Fibroblast of lung (primary cell): ENCODE measurements around the gene RXFP1.

Source experiments
- EZH2 ChIP-seq: IDR thresholded peaks from 2 replicates; pipeline ENCODE4 v1.5.1; 2012; ENCODE audit warnings: low read length, control low read depth, mild to moderate bottlenecking; ENCODE audit errors: missing control alignments
- TF ChIP-seq, protein P1 (sequence below), 2 donors: IDR thresholded peaks in 1 of 2; conservative IDR thresholded peaks in 1 of 2; 1 replicate in 1 of 2; 2 replicates in 1 of 2; pipeline ENCODE4 v1.5.1; 2011 to 2012; ENCODE audit warnings: low read length in 2 of 2, control low read depth in 1 of 2, inconsistent platforms in 1 of 2, low read depth in 1 of 2, mild to moderate bottlenecking in 1 of 2

DNA sequence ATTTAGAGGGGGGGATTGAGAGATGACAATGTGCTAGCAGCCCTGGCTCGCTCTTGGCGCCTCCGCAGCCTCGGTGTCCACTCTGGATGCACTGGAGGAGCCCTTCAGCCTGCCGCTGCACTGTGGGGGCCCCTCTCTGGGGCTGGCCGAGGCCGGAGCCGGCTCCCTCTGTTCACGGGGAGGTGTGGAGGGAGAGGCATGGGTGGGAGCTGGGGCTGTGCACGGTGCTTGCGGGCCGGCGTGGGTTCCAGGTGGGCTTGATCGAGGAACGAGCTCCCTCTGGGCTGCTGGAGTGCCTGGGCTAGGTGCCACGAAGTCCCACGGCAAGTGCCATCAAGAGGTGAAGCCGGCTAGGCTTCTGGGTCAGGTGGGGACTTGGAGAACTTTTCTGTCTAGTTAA lies 143.1 kb downstream of the RXFP1 start:
- TF ChIP-seq, protein P1, sequence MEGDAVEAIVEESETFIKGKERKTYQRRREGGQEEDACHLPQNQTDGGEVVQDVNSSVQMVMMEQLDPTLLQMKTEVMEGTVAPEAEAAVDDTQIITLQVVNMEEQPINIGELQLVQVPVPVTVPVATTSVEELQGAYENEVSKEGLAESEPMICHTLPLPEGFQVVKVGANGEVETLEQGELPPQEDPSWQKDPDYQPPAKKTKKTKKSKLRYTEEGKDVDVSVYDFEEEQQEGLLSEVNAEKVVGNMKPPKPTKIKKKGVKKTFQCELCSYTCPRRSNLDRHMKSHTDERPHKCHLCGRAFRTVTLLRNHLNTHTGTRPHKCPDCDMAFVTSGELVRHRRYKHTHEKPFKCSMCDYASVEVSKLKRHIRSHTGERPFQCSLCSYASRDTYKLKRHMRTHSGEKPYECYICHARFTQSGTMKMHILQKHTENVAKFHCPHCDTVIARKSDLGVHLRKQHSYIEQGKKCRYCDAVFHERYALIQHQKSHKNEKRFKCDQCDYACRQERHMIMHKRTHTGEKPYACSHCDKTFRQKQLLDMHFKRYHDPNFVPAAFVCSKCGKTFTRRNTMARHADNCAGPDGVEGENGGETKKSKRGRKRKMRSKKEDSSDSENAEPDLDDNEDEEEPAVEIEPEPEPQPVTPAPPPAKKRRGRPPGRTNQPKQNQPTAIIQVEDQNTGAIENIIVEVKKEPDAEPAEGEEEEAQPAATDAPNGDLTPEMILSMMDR (conservative IDR thresholded peaks at IDR 0.05 in 1 of 2, IDR thresholded peaks at IDR 0.05 in 1 of 2; ENCODE audit: low read depth in 1 of 2, low read length in 2 of 2): no peak
- no peak for TF ChIP-seq EZH2
